ENCODE data around the gene KDM5B. TPM values are rescaled to one million over a fixed set of nuclear protein-coding genes. Genes with fewer than 3 reads are reported as not detected.

KDM5B gene
- polyA plus RNA-seq, 1 of the 3 experiments (the other 2 are of a cell fraction), result 21.7 TPM

DNA sequence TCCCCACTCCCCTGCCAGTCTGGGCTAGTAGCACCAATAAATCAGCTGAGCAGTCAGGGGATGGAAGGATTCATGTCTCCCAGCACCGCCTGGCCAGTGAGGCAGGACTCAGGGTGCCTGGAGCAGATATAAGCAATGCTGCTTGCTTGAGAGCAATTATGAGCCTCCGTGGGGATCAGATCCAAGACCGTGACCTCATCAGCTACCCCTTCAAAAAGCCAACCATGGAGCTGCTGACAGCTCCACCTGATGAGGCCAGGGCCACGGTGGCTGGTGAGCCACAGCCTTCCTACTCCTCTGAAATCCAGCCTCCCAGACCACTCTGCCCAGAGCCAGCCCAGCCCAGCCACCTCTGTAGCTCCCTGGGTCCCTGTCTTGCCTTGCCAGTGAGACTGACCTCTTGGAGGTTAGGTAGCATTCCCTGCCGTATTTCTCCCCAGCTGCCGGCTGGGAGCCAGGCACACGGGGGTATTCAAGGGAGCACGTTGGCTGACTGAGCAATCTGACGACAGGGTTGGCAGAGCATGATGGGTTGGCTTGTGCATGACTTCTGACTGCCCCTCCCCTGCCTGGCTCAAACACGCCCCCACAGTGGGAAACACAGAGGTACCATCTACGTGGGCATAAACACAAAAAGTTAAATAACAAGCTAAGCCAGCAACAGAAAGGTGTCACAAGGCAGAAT is 126.3 kb downstream of the KDM5B start:
- Histone ChIP-seq H3K4me3 (ENCODE audit: low read depth in 2 of 2, low read length in 1 of 2) (no peak overlapping the region), H3K27ac (ENCODE audit: low read depth in 2 of 2, low read length in 1 of 2) (no peak overlapping the region), H3K4me2 (no peak overlapping the region), H2AFZ (ENCODE audit: low read depth) (no peak overlapping the region), H3K9me3 (no peaks in the 10 kb centered on the region), H3K9me2 (no peaks in the 10 kb centered on the region), H3K79me2 (ENCODE audit: insufficient read depth) (no peaks in the 10 kb centered on the region), H3F3A (replicated peaks; ENCODE audit: insufficient read depth) (no peaks in the 10 kb centered on the region), H3K27me3 (ENCODE audit: insufficient read depth) (peaks cover 25% of the 10 kb centered on the region; the same call in 1 of the 2 replicates), H3K36me3 (replicated peaks in 1 of 2; ENCODE audit: control insufficient read depth in 1 of 2, insufficient read depth in 2 of 2, low read length in 1 of 2) (no peaks in the 10 kb centered on the region), H3K9ac (no peak overlapping the region), H4K20me1 (ENCODE audit: insufficient read depth) (no peaks in the 10 kb centered on the region), H3K4me1 (ENCODE audit: control insufficient read depth in 1 of 2, insufficient read depth in 2 of 2, low read depth in 1 of 2, low read length in 1 of 2) (peaks cover 0 to 4% of the 10 kb centered on the region in 2 experiments; a peak in 1 of 4 replicates)
- WGBS (ENCODE audit: low lambda C conversion rate), result 31% methylated on average over 8 of the region's 11 CpGs
- DNase-seq, result no peak
- ChIA-PET POLR2A (interaction anchor here (1.2 kb wide), 1 partner anchor 11 kb away, joined by 3 read pairs; no protein-coding TSS in a partner anchor), CTCF (interaction anchor here (0.6 to 2.1 kb wide), 7 partner anchors 9 to 586 kb away, joined by 3 to 10 read pairs (median 3); no protein-coding TSS in a partner anchor)
- TF ChIP-seq TCF12 (IDR thresholded peaks at IDR 0.05), result no peak
- TF ChIP-seq EZH2phosphoT487 (IDR thresholded peaks at IDR 0.05; ENCODE audit: borderline replicate concordance, low read depth), result no peak
- TF ChIP-seq POLR2AphosphoS5 (IDR thresholded peaks at IDR 0.05; ENCODE audit: low read depth, low read length), result no peak
- no peak for TF ChIP-seq GABPA (IDR thresholded peaks at IDR 0.05; ENCODE audit: low read depth)
- no peak for TF ChIP-seq SMC3 (IDR thresholded peaks at IDR 0.05; ENCODE audit: low read depth, low read length)
- no peak for TF ChIP-seq NFIC (IDR thresholded peaks at IDR 0.05; ENCODE audit: borderline replicate concordance)
- TF ChIP-seq TAF1 (IDR thresholded peaks at IDR 0.05; ENCODE audit: borderline replicate concordance, low read depth, low read length), result no peak
- TF ChIP-seq USF2 (IDR thresholded peaks at IDR 0.05; ENCODE audit: borderline replicate concordance, low read depth, low read length), result no peak
- TF ChIP-seq GATA2 (CRISPR knock-in tag; IDR thresholded peaks at IDR 0.05), result no peak
- no peak for TF ChIP-seq RXRA (IDR thresholded peaks at IDR 0.05; ENCODE audit: borderline replicate concordance, low read depth)
- TF ChIP-seq MEF2A (IDR thresholded peaks at IDR 0.05; ENCODE audit: borderline replicate concordance, low read depth), result no peak
- no peak for TF ChIP-seq FOXJ3 (CRISPR knock-in tag; IDR thresholded peaks at IDR 0.05)
- TF ChIP-seq RAD21 (IDR thresholded peaks at IDR 0.05; ENCODE audit: low read length), result no peak
- TF ChIP-seq RFX5 (IDR thresholded peaks at IDR 0.05; ENCODE audit: low read length), result no peak
- TF ChIP-seq CTCF (IDR thresholded peaks at IDR 0.05), result no peak
- no peak for TF ChIP-seq ELF1 (IDR thresholded peaks at IDR 0.05)
- TF ChIP-seq JUND (IDR thresholded peaks at IDR 0.05), result no peak
- TF ChIP-seq RCOR1 (IDR thresholded peaks at IDR 0.05; ENCODE audit: low read length), result no peak
- TF ChIP-seq, protein P1, sequence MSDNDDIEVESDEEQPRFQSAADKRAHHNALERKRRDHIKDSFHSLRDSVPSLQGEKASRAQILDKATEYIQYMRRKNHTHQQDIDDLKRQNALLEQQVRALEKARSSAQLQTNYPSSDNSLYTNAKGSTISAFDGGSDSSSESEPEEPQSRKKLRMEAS (IDR thresholded peaks at IDR 0.05; ENCODE audit: low read depth), result no peak
